HG02870 (cell line): ENCODE results near the gene HMGN5.
A peak's percentile ranks its signal among the peaks of the same experiment; 100 is the strongest.

Experiments
- ATAC-seq: cut with Tn5 transposase; IDR thresholded peaks from one replicate; pipeline ENCODE4 v1.9.1; 2021; ENCODE audit warnings: mild to moderate bottlenecking, moderate library complexity; ENCODE audit not compliant: unreplicated experiment

Gene HMGN5

GRCh38 chrX:81201671-81202455, at the start of gene HMGN5, which contains the start of gene SH3BGRL:
Gene HMGN5, minus strand, starts transcription at chrX:81201913. Its CDS starts 80,364 bp downstream, at chrX:81121549.
Gene SH3BGRL, plus strand, starts transcription at chrX:81202102. Its CDS starts 99 bp downstream, at chrX:81202201.
- peak; percentile 92 for ATAC-seq

GRCh38 chrX:81241753-81242152, 40.0 kb upstream of the HMGN5 start:
- ATAC-seq: no peak

DNA sequence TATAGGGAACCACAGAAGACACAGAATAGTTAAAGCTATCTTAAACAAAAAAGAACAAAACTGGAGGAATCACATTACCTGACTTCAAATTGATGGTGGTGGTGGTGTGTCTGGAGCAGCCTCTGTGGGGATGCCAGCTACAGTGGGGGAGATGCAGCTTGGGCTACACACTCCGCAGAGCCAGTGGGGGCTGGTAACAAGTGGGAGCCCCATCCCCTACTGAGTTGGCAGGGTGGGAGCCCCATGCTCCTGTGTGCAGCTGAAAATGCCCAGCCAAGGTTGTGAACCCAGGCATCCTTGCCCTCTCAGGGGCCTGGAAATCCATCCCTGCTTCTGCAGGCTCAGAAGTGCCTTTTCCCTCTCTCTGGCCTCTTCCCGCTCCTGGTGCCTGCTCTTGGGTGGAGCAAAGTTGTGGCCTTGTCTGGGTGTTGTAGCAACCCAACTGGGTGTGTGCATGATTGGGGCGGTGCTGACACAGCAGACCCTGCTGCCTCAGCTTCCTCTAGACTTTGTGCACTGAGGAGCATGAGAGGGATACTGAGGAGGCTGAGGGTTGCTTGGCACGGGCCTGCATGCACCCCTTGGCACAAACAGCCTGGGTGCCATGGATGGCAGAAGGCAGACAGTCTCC, 39.1 kb upstream of the HMGN5 start:
- ATAC-seq: no peak

GRCh38 chrX:81238166-81238565, 36.5 kb upstream of the HMGN5 start:
- no peak for ATAC-seq

- ATAC-seq: no peak
These were observed 35.8 kb upstream of the HMGN5 start for GRCh38 chrX:81237516-81237915.

DNA sequence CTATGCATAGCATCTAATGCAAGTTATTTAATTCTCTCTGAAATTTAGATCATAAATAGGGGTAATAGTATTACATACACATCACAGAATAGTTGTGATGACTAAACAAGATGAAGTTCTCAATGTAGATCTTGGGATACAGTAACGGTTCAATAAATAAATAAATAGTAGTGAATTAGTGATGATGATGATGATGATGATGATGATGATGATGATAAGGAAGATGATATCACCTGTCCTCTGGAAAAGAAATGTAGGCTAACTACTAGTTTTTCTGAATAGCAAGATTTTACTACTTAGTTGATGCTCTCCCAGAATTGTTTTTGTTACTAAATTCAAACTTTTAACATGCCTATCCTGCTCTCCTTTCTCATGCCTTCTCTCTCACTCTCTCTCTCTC, 30.5 kb upstream of the HMGN5 start:
- no peak for ATAC-seq

- ATAC-seq: no peak
These were observed 29.8 kb upstream of the HMGN5 start for GRCh38 chrX:81231476-81231875.

DNA sequence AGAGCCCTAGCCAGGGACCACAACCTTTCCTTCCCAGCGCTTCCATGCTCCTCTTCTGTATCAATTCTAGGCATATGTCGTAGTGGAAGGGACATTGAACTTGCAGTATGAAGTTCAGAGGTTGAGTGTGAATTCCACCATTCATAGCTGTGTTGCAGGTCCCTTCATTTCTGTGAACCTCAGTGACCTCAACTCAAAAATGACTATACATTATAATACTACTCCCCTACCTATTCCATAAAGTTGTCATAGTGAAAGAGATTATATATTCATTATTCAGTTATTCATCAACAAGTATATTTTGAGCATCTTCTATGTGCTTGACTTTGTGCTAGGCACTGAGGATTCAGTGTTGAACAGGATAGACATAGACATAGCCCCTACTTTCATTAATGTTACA, 28.2 kb upstream of the HMGN5 start:
- no peak for ATAC-seq

- ATAC-seq: no peak
These were observed 27.5 kb upstream of the HMGN5 start for GRCh38 chrX:81229229-81229628.

DNA sequence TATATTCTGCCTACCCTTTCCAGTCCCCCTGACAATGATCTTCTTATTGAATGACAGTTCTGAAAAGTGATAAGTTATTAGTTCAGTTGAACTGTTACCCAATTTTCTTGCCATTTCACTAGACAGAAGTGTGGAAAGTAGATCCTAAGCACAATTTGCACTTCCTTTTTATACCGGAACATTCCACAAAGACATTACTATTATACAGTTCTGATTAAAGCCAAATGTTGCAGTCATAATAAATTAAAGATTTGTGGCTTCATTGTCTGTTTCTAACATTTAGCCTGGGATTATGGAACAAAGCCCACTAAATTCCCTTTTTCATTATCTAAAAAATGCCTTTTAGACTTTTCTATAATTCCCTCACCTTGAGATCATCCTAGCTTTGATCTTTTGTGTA, 14.0 kb upstream of the HMGN5 start:
- no peak for ATAC-seq

- ATAC-seq: no peak
These were observed 7.2 kb upstream of the HMGN5 start for GRCh38 chrX:81208916-81209315.

DNA sequence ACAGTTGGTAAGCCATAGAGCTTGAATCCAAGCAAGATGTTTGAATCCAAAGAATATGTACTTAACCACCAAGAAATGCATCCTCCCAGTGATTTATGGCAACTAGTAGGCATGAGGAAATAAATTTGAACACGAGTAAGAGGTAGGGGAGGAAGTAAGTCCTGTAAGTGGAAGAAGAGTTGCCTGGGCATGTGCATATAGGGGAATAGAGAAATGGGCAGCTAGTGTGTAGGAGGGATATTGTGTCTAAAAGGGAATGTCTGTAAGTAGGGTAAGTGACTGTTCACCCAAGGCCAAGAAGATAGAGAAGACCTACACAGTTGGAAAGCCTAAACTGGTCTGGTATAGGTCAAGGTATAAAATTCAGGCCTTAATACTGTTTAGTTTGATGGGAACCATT, 4.8 kb upstream of the HMGN5 start:
- no peak for ATAC-seq

- no peak for ATAC-seq
These were observed 3.8 kb upstream of the HMGN5 start for GRCh38 chrX:81205551-81205950.

GRCh38 chrX:81202943-81203342, 1.2 kb upstream of the HMGN5 start:
- no peak for ATAC-seq

DNA sequence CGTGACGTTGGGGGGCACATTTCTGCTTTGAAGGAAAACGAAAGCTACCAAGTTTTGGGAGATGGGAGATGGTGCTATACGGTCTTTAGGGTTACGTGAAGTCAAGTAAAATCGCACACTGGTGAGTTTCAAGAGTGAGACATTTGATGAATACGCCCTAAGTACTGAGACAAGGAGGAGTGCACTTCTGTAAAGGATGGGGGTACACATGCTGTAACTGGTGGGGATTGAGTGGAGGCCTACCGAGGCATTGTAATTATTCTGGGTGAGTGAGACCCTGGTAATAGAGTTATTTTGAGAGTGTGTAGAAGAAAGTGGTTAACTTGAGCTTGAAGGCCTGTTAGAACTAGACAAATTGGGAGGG, 725 bp upstream of the HMGN5 start:
- no peak for ATAC-seq

DNA sequence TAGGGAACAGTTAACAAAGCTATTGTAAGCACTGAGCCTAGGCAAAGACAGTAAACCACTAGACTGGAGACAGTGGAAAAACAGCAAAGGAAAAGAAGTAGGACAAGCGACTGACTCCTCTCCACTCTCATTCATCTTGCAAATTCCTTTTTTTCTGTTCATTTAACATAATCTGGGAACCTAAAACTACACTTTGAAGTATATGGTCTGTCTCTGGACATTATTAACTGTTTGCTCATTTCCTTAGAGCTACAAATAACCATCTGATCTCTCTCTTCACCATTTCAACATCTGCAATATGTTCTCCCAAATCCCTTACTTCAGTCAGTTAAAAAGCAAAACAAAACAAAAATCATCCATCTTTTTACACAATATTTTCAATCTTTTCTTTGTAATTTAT, 642 bp downstream of the HMGN5 start:
- no peak for ATAC-seq

GRCh38 chrX:81195712-81196111, 6.0 kb downstream of the HMGN5 start:
- ATAC-seq: peak; percentile 98

- no peak for ATAC-seq
These were observed 6.5 kb downstream of the HMGN5 start for GRCh38 chrX:81195259-81195658.

GRCh38 chrX:81174286-81174685, 27.4 kb downstream of the HMGN5 start:
- ATAC-seq: no peak

DNA sequence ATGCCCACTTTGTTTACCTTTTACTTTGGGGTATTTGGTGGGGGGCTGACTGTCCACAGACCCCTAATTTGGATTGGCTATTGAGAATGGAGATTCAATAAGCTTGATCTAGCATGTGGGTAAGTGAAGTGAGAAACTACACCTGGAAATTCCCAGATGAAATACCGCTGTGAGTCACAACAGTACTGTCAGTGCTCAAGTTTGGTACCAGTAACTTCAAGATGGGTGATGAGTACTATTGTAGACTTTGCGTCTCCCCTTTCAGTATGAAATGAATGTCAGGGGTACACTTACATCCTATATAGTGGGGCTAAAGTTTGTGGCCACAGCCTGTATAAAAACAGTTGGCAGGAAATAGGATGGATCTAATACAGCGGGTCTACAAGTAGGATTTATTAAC, 33.3 kb downstream of the HMGN5 start:
- no peak for ATAC-seq

DNA sequence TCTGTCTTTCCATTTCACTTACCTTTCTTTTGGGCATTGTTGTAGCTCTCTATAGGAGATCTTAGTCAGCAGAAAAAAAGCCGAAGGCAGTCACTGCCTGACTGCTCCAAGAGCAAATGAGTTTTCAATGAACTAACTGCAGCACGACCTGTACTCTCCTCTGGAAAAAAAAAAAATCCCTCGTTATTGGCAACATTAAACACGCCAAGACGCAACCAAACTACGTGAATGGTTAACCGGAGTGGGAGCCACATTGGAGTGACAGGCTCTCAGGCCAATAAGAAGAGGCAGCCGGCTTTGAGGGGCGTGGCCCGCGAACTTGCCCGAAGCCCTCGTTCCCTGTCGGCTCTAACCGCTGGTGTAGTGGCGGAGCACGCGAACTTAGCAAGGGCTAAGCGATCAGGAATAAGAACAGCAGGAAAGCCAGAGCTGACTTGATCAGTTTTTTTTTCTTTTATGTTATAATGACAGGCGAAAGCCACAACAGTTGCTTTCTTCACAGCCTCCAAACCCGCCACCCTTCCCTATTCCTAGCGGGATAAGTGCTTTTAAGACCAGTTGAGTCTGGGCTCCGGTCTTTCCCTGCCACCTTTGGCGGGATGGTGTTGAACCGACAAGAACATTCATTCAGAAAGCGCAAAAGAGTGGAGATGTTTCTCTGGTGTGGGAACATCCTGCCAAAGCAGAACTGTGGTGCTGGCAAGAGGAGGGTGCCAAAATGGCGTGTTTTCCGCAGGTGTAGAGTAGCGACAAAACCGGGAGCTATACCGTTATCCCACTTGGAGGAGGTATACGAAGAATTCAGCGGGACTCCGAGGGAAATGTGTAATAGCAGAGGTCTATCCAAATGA, 80.0 kb downstream of the HMGN5 start:
- peak; percentile 95 for ATAC-seq

GRCh38 chrX:81120936-81121371, 80.8 kb downstream of the HMGN5 start:
- peak; percentile 54 for ATAC-seq
